Measurements from ENCODE around the gene STEAP1B.

Gene STEAP1B

GRCh38 chr7:22427104-22427503 is 72.9 kb downstream of the STEAP1B start:
- no peak for DNase-seq

- DNase-seq: no peak
These were observed 73.4 kb downstream of the STEAP1B start for GRCh38 chr7:22426463-22427094.

- DNase-seq: no peak
These were observed 74.6 kb downstream of the STEAP1B start for GRCh38 chr7:22425361-22425760.

GRCh38 chr7:22422831-22423615 is 77.0 kb downstream of the STEAP1B start:
- DNase-seq: no peak

- DNase-seq: no peak
These were observed 78.9 kb downstream of the STEAP1B start for GRCh38 chr7:22420973-22421635.

GRCh38 chr7:22420008-22420407 is 80.0 kb downstream of the STEAP1B start:
- DNase-seq: no peak

GRCh38 chr7:22419488-22419887 is 80.5 kb downstream of the STEAP1B start:
- no peak for DNase-seq

GRCh38 chr7:22418251-22419046 is 81.5 kb downstream of the STEAP1B start:
- DNase-seq: no peak

GRCh38 chr7:22417841-22418240 is 82.1 kb downstream of the STEAP1B start:
- DNase-seq: no peak

GRCh38 chr7:22417349-22417748 is 82.6 kb downstream of the STEAP1B start:
- DNase-seq: no peak

GRCh38 chr7:22414424-22414823 is 85.6 kb downstream of the STEAP1B start:
- no peak for DNase-seq

- no peak for DNase-seq
These were observed 86.8 kb downstream of the STEAP1B start for GRCh38 chr7:22413211-22413610.

- no peak for DNase-seq
These were observed 87.9 kb downstream of the STEAP1B start for GRCh38 chr7:22411977-22412693.

- DNase-seq: no peak
These were observed 93.3 kb downstream of the STEAP1B start for GRCh38 chr7:22406715-22407114.

- DNase-seq: no peak
These were observed 95.5 kb downstream of the STEAP1B start for GRCh38 chr7:22404421-22405023.

- DNase-seq: no peak
These were observed 96.6 kb downstream of the STEAP1B start for GRCh38 chr7:22403344-22403743.

GRCh38 chr7:22402250-22402649 is 97.7 kb downstream of the STEAP1B start:
- DNase-seq: peak; percentile 23

GRCh38 chr7:22400936-22401553 is 98.9 kb downstream of the STEAP1B start:
- DNase-seq: no peak

GRCh38 chr7:22400150-22400814 is 99.7 kb downstream of the STEAP1B start:
- DNase-seq: no peak

- DNase-seq: no peak
These were observed 100.4 kb downstream of the STEAP1B start for GRCh38 chr7:22399546-22399945.

GRCh38 chr7:22399091-22399490 is 100.9 kb downstream of the STEAP1B start:
- DNase-seq: no peak
